CD4-positive, alpha-beta T cell treated with Interleukin-1 beta for 1 hour (primary cell): ENCODE results near the gene SIRPD.

ENCODE experiments used
- DNase-seq, 2 donors: peaks; one replicate each; pipeline ENCODE4 v3.0.0-alpha.2; 2020 to 2022

The SIRPD gene

GRCh38 chr20:1491860-1492642 is 65.5 kb downstream of the SIRPD start:
- no peak for DNase-seq

- DNase-seq = peak; percentile 7 to 41
These were observed 66.1 kb downstream of the SIRPD start, which contains the start of gene SIRPB2 for GRCh38 chr20:1491281-1491840. Gene SIRPB2 (minus strand): TSS chr20:1491420. CDS start chr20:1491359, 61 bp downstream.

- no peak for DNase-seq
These were observed 66.8 kb downstream of the SIRPD start for GRCh38 chr20:1490643-1491195.

- DNase-seq = peak in 1 of 2 donors; percentile 39
These were observed 67.6 kb downstream of the SIRPD start for GRCh38 chr20:1489764-1490436.

- DNase-seq = no peak
These were observed 68.2 kb downstream of the SIRPD start for GRCh38 chr20:1489325-1489724.

- no peak for DNase-seq
These were observed 70.9 kb downstream of the SIRPD start for GRCh38 chr20:1486566-1486965.

GRCh38 chr20:1484438-1485116 is 72.9 kb downstream of the SIRPD start:
- DNase-seq = no peak
